H1 (cell line): ENCODE data around the gene CDC42. TPM values are rescaled to one million over a fixed set of nuclear protein-coding genes. Genes with fewer than 3 reads are reported as not detected.

Experiments
- CTCF ChIA-PET: fragments of 300-600 bp; sonication (Branson Sonifier 250); formaldehyde crosslinking; loops from one replicate; lab custom pipeline; 2021; ENCODE audit not compliant: partially characterized antibody; lab: Charles Lee
- POLR2A ChIA-PET: fragments of 300-600 bp; sonication (Branson Sonifier 250); formaldehyde crosslinking; loops from one replicate; lab custom pipeline; 2021; ENCODE audit warnings: inconsistent platforms; ENCODE audit not compliant: partially characterized antibody; lab: Charles Lee
- DNase-seq, 2 experiments: peaks; one replicate each; pipeline versions ENCODE4 v3.0.0 to v3.0.0-alpha.2; 2010 to 2022; ENCODE audit warnings: low spot score in 2 of 2, low read depth in 1 of 2, mixed read lengths in 1 of 2
- FAIRE-seq: peaks from 2 replicates; lab custom pipeline; 2011; peaks lifted over from hg19 to GRCh38; lab: Jason Lieb, UNC
- H2AFZ ChIP-seq: 2 replicates; pipeline ENCODE4 v1.8.1; 2012; ENCODE audit warnings: low read length, inconsistent platforms
- H2AK5ac ChIP-seq: 2 replicates; pipeline ENCODE4 v1.6.1; 2013; ENCODE audit warnings: low read depth, low read length
- H2BK120ac ChIP-seq: replicated peaks from 2 replicates; pipeline ENCODE3; 2013; ENCODE audit warnings: low read depth, low read length, inconsistent platforms
- H2BK12ac ChIP-seq: 2 replicates; pipeline ENCODE4 v1.6.1; 2013; ENCODE audit warnings: low read depth, low read length
- H2BK15ac ChIP-seq: 2 replicates; pipeline ENCODE4 v1.6.1; 2013; ENCODE audit warnings: low read length
- H2BK20ac ChIP-seq: 2 replicates; pipeline ENCODE4 v1.6.1; 2013; ENCODE audit warnings: low read length
- H2BK5ac ChIP-seq: 2 replicates; pipeline ENCODE4 v1.6.1; 2013; ENCODE audit warnings: low read depth, low read length
- H3K14ac ChIP-seq: 2 replicates; pipeline ENCODE4 v1.6.1; 2013; ENCODE audit warnings: inconsistent platforms; ENCODE audit not compliant: insufficient read length
- H3K18ac ChIP-seq: 2 replicates; pipeline ENCODE4 v1.6.1; 2013; ENCODE audit warnings: low read length; ENCODE audit errors: extremely low read depth
- H3K23ac ChIP-seq: 2 replicates; pipeline ENCODE4 v1.6.1; 2013; ENCODE audit warnings: inconsistent platforms; ENCODE audit not compliant: insufficient read length
- H3K23me2 ChIP-seq: 2 replicates; pipeline ENCODE4 v1.6.1; 2013; ENCODE audit warnings: low read depth, low read length
- H3K27ac ChIP-seq: 2 replicates; pipeline ENCODE4 v1.6.1; 2011; ENCODE audit warnings: low read depth, low read length, inconsistent platforms
- H3K27me3 ChIP-seq, 4 experiments: replicated peaks in 1 of 4; 1 replicate in 1 of 4; 2 replicates in 3 of 4; pipeline versions ENCODE4 v1.6.1 to v1.8.1; 2011 to 2013; ENCODE audit warnings: low read length in 3 of 4, mild to moderate bottlenecking in 3 of 4, inconsistent platforms in 2 of 4, mixed read lengths in 2 of 4, moderate library complexity in 1 of 4; ENCODE audit not compliant: control insufficient read depth in 3 of 4, insufficient read depth in 3 of 4; ENCODE audit errors: extremely low read depth in 1 of 4
- H3K36me3 ChIP-seq, 4 experiments: 2 replicates each; pipeline versions ENCODE4 v1.6.1 to v1.8.1; 2011 to 2013; ENCODE audit warnings: mild to moderate bottlenecking in 4 of 4, low read length in 3 of 4, moderate library complexity in 2 of 4, control low read depth in 1 of 4, inconsistent platforms in 1 of 4; ENCODE audit not compliant: insufficient read depth in 4 of 4, control insufficient read depth in 2 of 4
- H3K4ac ChIP-seq: replicated peaks from 2 replicates; pipeline ENCODE3; 2013; ENCODE audit warnings: low read length, low read depth, mixed read lengths, inconsistent platforms; ENCODE audit not compliant: insufficient read length
- H3K4me1 ChIP-seq, 4 experiments: replicated peaks in 1 of 4; 1 replicate in 1 of 4; 2 replicates in 3 of 4; pipeline versions ENCODE4 v1.6.1 to v1.8.1; 2011 to 2013; ENCODE audit warnings: low read length in 3 of 4, inconsistent platforms in 2 of 4, mixed read lengths in 1 of 4; ENCODE audit not compliant: insufficient read depth in 4 of 4, control insufficient read depth in 3 of 4
- H3K4me2 ChIP-seq, 2 experiments: 2 replicates each; pipeline versions ENCODE4 v1.6.1 to v1.8.1; 2011 to 2013; ENCODE audit warnings: low read depth in 2 of 2, low read length in 2 of 2, control low read depth in 1 of 2, inconsistent platforms in 1 of 2, mild to moderate bottlenecking in 1 of 2; ENCODE audit not compliant: insufficient read depth in 1 of 2
- H3K4me3 ChIP-seq, 4 experiments: fragments of 200-600, 300-600 bp in 1 of 4; sonication (generic), shearing (Covaris generic), sonication (Bioruptor Twin) in 1 of 4; 2 replicates each; pipeline versions ENCODE4 v1.5.1 to v1.8.1; 2011 to 2016; ENCODE audit warnings: low read length in 4 of 4, low read depth in 3 of 4, control low read depth in 2 of 4, inconsistent platforms in 2 of 4, mild to moderate bottlenecking in 2 of 4, mixed read lengths in 1 of 4, moderate library complexity in 1 of 4; ENCODE audit not compliant: insufficient read depth in 2 of 4; ENCODE audit errors: extremely low read depth in 1 of 4
- H3K56ac ChIP-seq: replicated peaks from 2 replicates; pipeline ENCODE3; 2013; ENCODE audit warnings: low read depth, mild to moderate bottlenecking, mixed read lengths, low read length, inconsistent platforms; ENCODE audit not compliant: insufficient read length
- H3K79me1 ChIP-seq: 2 replicates; pipeline ENCODE4 v1.6.1; 2013; ENCODE audit warnings: low read depth, low read length, control low read depth
- H3K79me2 ChIP-seq, 2 experiments: 2 replicates each; pipeline versions ENCODE4 v1.6.1 to v1.8.1; 2012 to 2013; ENCODE audit warnings: low read length in 2 of 2, mild to moderate bottlenecking in 2 of 2, inconsistent platforms in 1 of 2; ENCODE audit not compliant: insufficient read depth in 2 of 2, control insufficient read depth in 1 of 2
- H3K9ac ChIP-seq, 4 experiments: replicated peaks in 1 of 4; 1 replicate in 1 of 4; 2 replicates in 3 of 4; pipeline versions ENCODE4 v1.6.1 to v1.8.1; 2011 to 2013; ENCODE audit warnings: low read depth in 3 of 4, low read length in 3 of 4, control low read depth in 2 of 4, mild to moderate bottlenecking in 2 of 4, moderate library complexity in 2 of 4, inconsistent platforms in 1 of 4; ENCODE audit errors: extremely low read depth in 1 of 4
- H3K9me3 ChIP-seq, 2 experiments: 2 replicates each; pipeline versions ENCODE4 v1.6.1 to v1.8.1; 2012 to 2013; ENCODE audit warnings: mild to moderate bottlenecking in 2 of 2, moderate library complexity in 2 of 2, control low read depth in 1 of 2, inconsistent platforms in 1 of 2, low read depth in 1 of 2, low read length in 1 of 2, mixed read lengths in 1 of 2; ENCODE audit not compliant: insufficient read depth in 2 of 2
- H4K20me1 ChIP-seq, 2 experiments: replicated peaks in 1 of 2; 2 replicates each; pipeline versions ENCODE3 to v1.8.1; 2011 to 2013; ENCODE audit warnings: inconsistent platforms in 2 of 2, low read length in 2 of 2, mild to moderate bottlenecking in 1 of 2; ENCODE audit not compliant: insufficient read depth in 2 of 2, control insufficient read depth in 1 of 2
- H4K5ac ChIP-seq: 2 replicates; pipeline ENCODE4 v1.6.1; 2013; ENCODE audit warnings: low read length, low read depth, mixed read lengths, inconsistent platforms; ENCODE audit not compliant: insufficient read length
- H4K8ac ChIP-seq: 2 replicates; pipeline ENCODE4 v1.8.0; 2013; ENCODE audit warnings: mild to moderate bottlenecking, moderate library complexity, low read length, inconsistent platforms; ENCODE audit not compliant: insufficient read depth; ENCODE audit errors: extremely low read depth
- H4K91ac ChIP-seq: replicated peaks from 2 replicates; pipeline ENCODE3; 2013; ENCODE audit warnings: low read length, mixed read lengths, inconsistent platforms; ENCODE audit not compliant: insufficient read length
- ASH2L ChIP-seq: fragments of 200-600, 300-600 bp; sonication (generic); IDR thresholded peaks from one replicate; pipeline ENCODE4 v1.7.1; 2017; ENCODE audit warnings: low read length
- BACH1 ChIP-seq: IDR thresholded peaks from 2 replicates; pipeline ENCODE4 v1.6.1; 2012; ENCODE audit warnings: low read length, improper control_type of control experiment
- CREB1 ChIP-seq: IDR thresholded peaks from 2 replicates; pipeline ENCODE4 v1.6.1; 2012; ENCODE audit warnings: inconsistent platforms
- HDAC6 ChIP-seq: IDR thresholded peaks from one replicate; pipeline ENCODE4 v1.7.1; 2012; ENCODE audit warnings: low read depth, mild to moderate bottlenecking, inconsistent platforms, low read length, moderate library complexity
- NANOG ChIP-seq: IDR thresholded peaks from 2 replicates; pipeline ENCODE4 v1.6.1; 2011; ENCODE audit warnings: low read length, low read depth, mild to moderate bottlenecking, inconsistent platforms; ENCODE audit not compliant: insufficient read depth, poor library complexity, severe bottlenecking
- RAD21 ChIP-seq, 2 experiments: IDR thresholded peaks in 1 of 2; conservative IDR thresholded peaks in 1 of 2; 2 replicates each; pipeline ENCODE4 v1.6.1; 2011; ENCODE audit warnings: low read depth in 2 of 2, low read length in 2 of 2, improper control_type of control experiment in 1 of 2, inconsistent platforms in 1 of 2, mild to moderate bottlenecking in 1 of 2, moderate library complexity in 1 of 2
- RFX5 ChIP-seq: IDR thresholded peaks from 2 replicates; pipeline ENCODE4 v1.6.1; 2011; ENCODE audit warnings: low read depth, low read length, improper control_type of control experiment, borderline replicate concordance
- SIN3A ChIP-seq, 2 experiments: IDR thresholded peaks in 1 of 2; conservative IDR thresholded peaks in 1 of 2; 2 replicates each; pipeline ENCODE4 v1.6.1; 2011 to 2012; ENCODE audit warnings: low read length in 2 of 2, improper control_type of control experiment in 1 of 2, low read depth in 1 of 2, mild to moderate bottlenecking in 1 of 2
- SP2 ChIP-seq: IDR thresholded peaks from 2 replicates; pipeline ENCODE4 v1.6.1; 2012; ENCODE audit warnings: mild to moderate bottlenecking, low read length, inconsistent platforms
- SUZ12 ChIP-seq: fragments of 200-600 bp; sonication (generic); IDR thresholded peaks from 2 replicates; pipeline ENCODE4 v1.6.1; 2012; ENCODE audit warnings: mild to moderate bottlenecking, inconsistent platforms, low read length, moderate library complexity, mixed read lengths
- WGBS, 2 experiments: shearing (Covaris generic) in 1 of 2; methylation state at CpG; one replicate each; pipeline versions ENCODE4 v1.1.6 to v1.1.7; 2013 to 2015; ENCODE audit warnings: low lambda C conversion rate in 2 of 2, mixed read lengths in 2 of 2, inconsistent platforms in 1 of 2, low coverage in 1 of 2, missing lambda C conversion rate in 1 of 2; ENCODE audit not compliant: insufficient replicate concordance in 2 of 2, insufficient coverage in 1 of 2, insufficient read length in 1 of 2; ENCODE audit errors: extremely low coverage in 1 of 2, missing lambda C conversion rate in 1 of 2; 5-methylcytosine and 5-hydroxymethylcytosine counted together
- polyA plus RNA-seq, 7 experiments: library from polyadenylated mRNA; depleted of rRNA in 3 of 7; stranded (reverse) in 5 of 7; unstranded in 2 of 7; fragments of >200 nt in 5 of 7; fragments of 200-250 nt in 2 of 7; gene quantifications; 1 replicate in 5 of 7; 2 replicates in 1 of 7; 4 replicates in 1 of 7; pipeline versions ENCODE4 v1.2.1 to v1.2.3, GENCODE V29; 2011 to 2013; ENCODE audit warnings: missing spikeins in 2 of 7, mixed read lengths in 2 of 7
- total RNA-seq: library from RNA; stranded (reverse); fragmentation: NEBNext Ultra II Directional; extraction: Animal tissue kit (Norgen Biotek cat#: 25700); gene quantifications from 2 replicates; pipeline ENCODE4 v1.2.1, GENCODE V29; 2021

The CDC42 gene
- total and polyA plus RNA-seq, 2 of the 8 experiments (the other 6 are each of a cell fraction or from before 2014, with no cell fraction given): 110 to 179 TPM

- TF ChIP-seq RAD21 (IDR thresholded peaks at IDR 0.05 in 1 of 2, conservative IDR thresholded peaks at IDR 0.05 in 1 of 2; ENCODE audit: low read depth in 2 of 2, low read length in 2 of 2) (no peak), SUZ12 (no peak), SP2 (no peak), BACH1 (no peak), NANOG (no peak), HDAC6 (no peak), RFX5 (no peak), SIN3A (conservative IDR thresholded peaks at IDR 0.05 in 1 of 2, IDR thresholded peaks at IDR 0.05 in 1 of 2; ENCODE audit: low read depth in 1 of 2, low read length in 2 of 2) (no peak), CREB1 (no peak), ASH2L (no peak)
- 0 out of 8 replicates have a peak, but pooled peaks cover 0 to 2% (median 0%) of the 10 kb centered on the region in 4 experiments for H3K36me3 ChIP-seq
- no peak overlapping the region for H3K23ac ChIP-seq
- no peak overlapping the region for H2BK120ac ChIP-seq
- no peak overlapping the region for H3K4me2 ChIP-seq
- H3K23me2 ChIP-seq: peaks cover 5% of the 10 kb centered on the region; the same call in 1 of the 2 replicates
- H3K27ac ChIP-seq: no peak overlapping the region
- DNase-seq (no peak), FAIRE-seq (no peak)
- peaks cover 36 to 92% of the 10 kb centered on the region in 2 experiments for H3K79me2 ChIP-seq
- H3K27me3 ChIP-seq: no peaks in the 10 kb centered on the region
- H3K79me1 ChIP-seq: peaks cover 3% of the 10 kb centered on the region
- no peak overlapping the region for H3K56ac ChIP-seq
- H3K4me1 ChIP-seq: no peaks in the 10 kb centered on the region; a peak in 2 of 7 replicates
- H4K5ac ChIP-seq: no peak overlapping the region
- H4K20me1 ChIP-seq: peaks cover 6 to 10% of the 10 kb centered on the region in 2 experiments
- no peak overlapping the region for H3K4ac ChIP-seq
- H3K9ac ChIP-seq: no peak overlapping the region
- H2BK12ac ChIP-seq: no peak overlapping the region
- H2AK5ac ChIP-seq: no peak overlapping the region
- no peak overlapping the region for H2BK5ac ChIP-seq
- H2AFZ ChIP-seq: no peak overlapping the region
- no peak overlapping the region for H3K14ac ChIP-seq
- H3K9me3 ChIP-seq: no peaks in the 10 kb centered on the region
- ChIA-PET CTCF (no interaction called here), POLR2A (interaction anchor here (2.8 kb wide), 1 partner anchor 33 kb away, joined by 12 read pairs; no protein-coding TSS in a partner anchor)
- no peak overlapping the region for H3K18ac ChIP-seq
- no peak overlapping the region for H4K8ac ChIP-seq
- WGBS, 2 experiments: 97% methylated on average over 10 of the region's 10 CpGs; no CpG with 5 or more reads in 1 of the 2 experiments
- no peak overlapping the region for H4K91ac ChIP-seq
- H2BK15ac ChIP-seq: no peak overlapping the region
- no peak overlapping the region for H2BK20ac ChIP-seq
- H3K4me3 ChIP-seq: no peak overlapping the region
Observed at GRCh38 chr1:22057861-22058260, 5.4 kb downstream of the CDC42 start.
